GM21576 (cell line): ENCODE data around the gene KRT37.

Experiments used
- ATAC-seq: cut with Tn5 transposase; IDR thresholded peaks from one replicate; pipeline ENCODE4 v1.9.1; 2021; ENCODE audit warnings: mild to moderate bottlenecking, moderate library complexity; ENCODE audit not compliant: unreplicated experiment

The KRT37 gene

GRCh38 chr17:41377546-41377945, 46.8 kb downstream of the KRT37 start:
- ATAC-seq, result no peak
